GM23338 (cell line): ENCODE data around the gene SFSWAP.
"Not testable (repeated sequence)": the region's sequence is repeated elsewhere in the genome, so short reads cannot be mapped to it uniquely, and the experiment has no call there.

ENCODE experiments used
- CREB1 ChIP-seq: fragments of 250-450 bp; sonication (Bioruptor Pico); IDR thresholded peaks from 2 replicates; pipeline ENCODE4 v1.5.0; 2020; ENCODE audit warnings: low read depth, mild to moderate bottlenecking, moderate library complexity
- ETS1 ChIP-seq: IDR thresholded peaks from 2 replicates; pipeline ENCODE4 v1.6.1; 2016; ENCODE audit warnings: antibody characterized with exemption
- EZH2 ChIP-seq: fragments of 200-600 bp; sonication (generic); IDR thresholded peaks from one replicate; pipeline ENCODE4 v1.8.0; 2017; ENCODE audit warnings: antibody characterized with exemption, mild to moderate bottlenecking, low read depth; ENCODE audit not compliant: unreplicated experiment
- EZH2phosphoT487 ChIP-seq: fragments of 200-600 bp; sonication (generic); IDR thresholded peaks from one replicate; pipeline ENCODE4 v1.8.1; 2018; ENCODE audit warnings: antibody characterized with exemption; ENCODE audit not compliant: unreplicated experiment
- JUNB ChIP-seq: IDR thresholded peaks from one replicate; pipeline ENCODE4 v1.6.1; 2016; ENCODE audit warnings: antibody characterized with exemption; ENCODE audit not compliant: unreplicated experiment
- NANOG ChIP-seq: IDR thresholded peaks from 2 replicates; pipeline ENCODE4 v1.6.1; 2016; ENCODE audit warnings: antibody characterized with exemption, borderline replicate concordance
- POLR2AphosphoS5 ChIP-seq: IDR thresholded peaks from 2 replicates; pipeline ENCODE4 v1.6.1; 2016; ENCODE audit warnings: antibody characterized with exemption, low read depth
- STAT1 ChIP-seq: IDR thresholded peaks from one replicate; pipeline ENCODE4 v1.6.1; 2016; ENCODE audit warnings: antibody characterized with exemption; ENCODE audit not compliant: unreplicated experiment
- ZNF114 ChIP-seq: fragments of 250-450 bp; sonication (Bioruptor Pico); IDR thresholded peaks from 2 replicates; pipeline ENCODE4 v1.5.0; 2020; ENCODE audit warnings: mild to moderate bottlenecking, moderate library complexity
- ZNF331 ChIP-seq: fragments of 250-450 bp; sonication (Bioruptor Pico); IDR thresholded peaks from 2 replicates; pipeline ENCODE4 v1.5.0; 2020; ENCODE audit warnings: low read depth, mild to moderate bottlenecking, moderate library complexity
- ZNF462 ChIP-seq: fragments of 250-450 bp; sonication (Bioruptor Pico); IDR thresholded peaks from 2 replicates; pipeline ENCODE4 v1.5.0; 2020; ENCODE audit warnings: mild to moderate bottlenecking, moderate library complexity
- TF ChIP-seq, protein P1 (sequence below), 2 experiments: fragments of 200-600 bp in 1 of 2; sonication (generic) in 1 of 2; conservative IDR thresholded peaks; 2 replicates each; pipeline versions ENCODE4 v1.5.1 to v1.6.1; 2016 to 2017; ENCODE audit warnings: antibody characterized with exemption in 2 of 2, low read depth in 2 of 2, mild to moderate bottlenecking in 2 of 2, moderate library complexity in 1 of 2
- TF ChIP-seq, protein P2 (sequence below): IDR thresholded peaks from one replicate; pipeline ENCODE4 v1.6.1; 2018; ENCODE audit warnings: antibody characterized with exemption; ENCODE audit not compliant: unreplicated experiment

DNA sequence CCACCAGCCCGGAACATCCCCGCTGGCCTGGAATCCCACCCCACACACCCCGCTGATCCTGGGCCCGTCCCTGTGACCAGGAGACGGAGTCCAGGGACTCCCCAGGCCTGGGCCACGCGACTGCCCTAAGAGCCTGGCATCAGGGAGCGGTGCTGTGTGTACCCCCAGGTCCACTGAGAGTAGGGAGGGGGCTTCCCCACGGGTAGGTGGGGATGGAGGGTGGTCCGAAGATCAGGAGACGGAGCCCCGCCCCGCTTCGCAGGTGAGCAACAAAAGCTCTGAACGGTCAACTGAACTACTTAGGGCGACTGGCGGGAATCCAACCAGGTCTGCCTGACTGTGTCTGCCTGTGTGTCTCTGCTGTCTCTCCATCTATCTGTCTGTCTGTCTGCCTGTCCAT, 45.2 kb upstream of the SFSWAP start:
- not testable (repeated sequence) for TF ChIP-seq EZH2; ZNF331 (CRISPR knock-in tag); NANOG; CREB1 (CRISPR knock-in tag); ETS1; POLR2AphosphoS5; JUNB; EZH2phosphoT487; ZNF114 (CRISPR knock-in tag); STAT1; ZNF462 (CRISPR knock-in tag)
- TF ChIP-seq, protein P1, sequence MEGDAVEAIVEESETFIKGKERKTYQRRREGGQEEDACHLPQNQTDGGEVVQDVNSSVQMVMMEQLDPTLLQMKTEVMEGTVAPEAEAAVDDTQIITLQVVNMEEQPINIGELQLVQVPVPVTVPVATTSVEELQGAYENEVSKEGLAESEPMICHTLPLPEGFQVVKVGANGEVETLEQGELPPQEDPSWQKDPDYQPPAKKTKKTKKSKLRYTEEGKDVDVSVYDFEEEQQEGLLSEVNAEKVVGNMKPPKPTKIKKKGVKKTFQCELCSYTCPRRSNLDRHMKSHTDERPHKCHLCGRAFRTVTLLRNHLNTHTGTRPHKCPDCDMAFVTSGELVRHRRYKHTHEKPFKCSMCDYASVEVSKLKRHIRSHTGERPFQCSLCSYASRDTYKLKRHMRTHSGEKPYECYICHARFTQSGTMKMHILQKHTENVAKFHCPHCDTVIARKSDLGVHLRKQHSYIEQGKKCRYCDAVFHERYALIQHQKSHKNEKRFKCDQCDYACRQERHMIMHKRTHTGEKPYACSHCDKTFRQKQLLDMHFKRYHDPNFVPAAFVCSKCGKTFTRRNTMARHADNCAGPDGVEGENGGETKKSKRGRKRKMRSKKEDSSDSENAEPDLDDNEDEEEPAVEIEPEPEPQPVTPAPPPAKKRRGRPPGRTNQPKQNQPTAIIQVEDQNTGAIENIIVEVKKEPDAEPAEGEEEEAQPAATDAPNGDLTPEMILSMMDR (conservative IDR thresholded peaks at IDR 0.05; ENCODE audit: low read depth in 2 of 2) = not testable (repeated sequence)
- TF ChIP-seq, protein P2, sequence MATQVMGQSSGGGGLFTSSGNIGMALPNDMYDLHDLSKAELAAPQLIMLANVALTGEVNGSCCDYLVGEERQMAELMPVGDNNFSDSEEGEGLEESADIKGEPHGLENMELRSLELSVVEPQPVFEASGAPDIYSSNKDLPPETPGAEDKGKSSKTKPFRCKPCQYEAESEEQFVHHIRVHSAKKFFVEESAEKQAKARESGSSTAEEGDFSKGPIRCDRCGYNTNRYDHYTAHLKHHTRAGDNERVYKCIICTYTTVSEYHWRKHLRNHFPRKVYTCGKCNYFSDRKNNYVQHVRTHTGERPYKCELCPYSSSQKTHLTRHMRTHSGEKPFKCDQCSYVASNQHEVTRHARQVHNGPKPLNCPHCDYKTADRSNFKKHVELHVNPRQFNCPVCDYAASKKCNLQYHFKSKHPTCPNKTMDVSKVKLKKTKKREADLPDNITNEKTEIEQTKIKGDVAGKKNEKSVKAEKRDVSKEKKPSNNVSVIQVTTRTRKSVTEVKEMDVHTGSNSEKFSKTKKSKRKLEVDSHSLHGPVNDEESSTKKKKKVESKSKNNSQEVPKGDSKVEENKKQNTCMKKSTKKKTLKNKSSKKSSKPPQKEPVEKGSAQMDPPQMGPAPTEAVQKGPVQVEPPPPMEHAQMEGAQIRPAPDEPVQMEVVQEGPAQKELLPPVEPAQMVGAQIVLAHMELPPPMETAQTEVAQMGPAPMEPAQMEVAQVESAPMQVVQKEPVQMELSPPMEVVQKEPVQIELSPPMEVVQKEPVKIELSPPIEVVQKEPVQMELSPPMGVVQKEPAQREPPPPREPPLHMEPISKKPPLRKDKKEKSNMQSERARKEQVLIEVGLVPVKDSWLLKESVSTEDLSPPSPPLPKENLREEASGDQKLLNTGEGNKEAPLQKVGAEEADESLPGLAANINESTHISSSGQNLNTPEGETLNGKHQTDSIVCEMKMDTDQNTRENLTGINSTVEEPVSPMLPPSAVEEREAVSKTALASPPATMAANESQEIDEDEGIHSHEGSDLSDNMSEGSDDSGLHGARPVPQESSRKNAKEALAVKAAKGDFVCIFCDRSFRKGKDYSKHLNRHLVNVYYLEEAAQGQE = not testable (repeated sequence)
